Measurements from ENCODE around the gene CEP68.
A peak's percentile ranks its signal among the peaks of the same experiment; 100 is the strongest.
"Not testable (repeated sequence)": the region's sequence is repeated elsewhere in the genome, so short reads cannot be mapped to it uniquely, and the experiment has no call there.

Gene CEP68

GRCh38 chr2:65092791-65093190 is 36.6 kb downstream of the CEP68 start:
- no peak for DNase-seq

GRCh38 chr2:65093211-65093610 is 37.0 kb downstream of the CEP68 start:
- DNase-seq = no peak

GRCh38 chr2:65096948-65097347 is 40.7 kb downstream of the CEP68 start:
- DNase-seq = no peak

- no peak for DNase-seq
These were observed 41.6 kb downstream of the CEP68 start for GRCh38 chr2:65097844-65098243.

- DNase-seq = no peak
These were observed 42.5 kb downstream of the CEP68 start for GRCh38 chr2:65098741-65099140.

GRCh38 chr2:65101071-65101470 is 44.9 kb downstream of the CEP68 start:
- no peak for DNase-seq

GRCh38 chr2:65103013-65103715 is 46.9 kb downstream of the CEP68 start:
- no peak for DNase-seq

- no peak for DNase-seq
These were observed 51.3 kb downstream of the CEP68 start for GRCh38 chr2:65107530-65107929.

GRCh38 chr2:65108780-65109179 is 52.6 kb downstream of the CEP68 start:
- no peak for DNase-seq

- DNase-seq = no peak
These were observed 56.4 kb downstream of the CEP68 start for GRCh38 chr2:65112633-65113032.

GRCh38 chr2:65113229-65113628 is 57.0 kb downstream of the CEP68 start:
- DNase-seq = no peak

GRCh38 chr2:65113816-65114215 is 57.6 kb downstream of the CEP68 start:
- no peak for DNase-seq

- no peak for DNase-seq
These were observed 58.7 kb downstream of the CEP68 start for GRCh38 chr2:65114921-65115320.

GRCh38 chr2:65116645-65117044 is 60.4 kb downstream of the CEP68 start:
- no peak for DNase-seq

GRCh38 chr2:65120990-65121693 is 64.9 kb downstream of the CEP68 start:
- DNase-seq = no peak

- no peak for DNase-seq
These were observed 66.1 kb downstream of the CEP68 start for GRCh38 chr2:65122313-65122712.

GRCh38 chr2:65125457-65125856 is 69.2 kb downstream of the CEP68 start:
- DNase-seq = not testable (repeated sequence)

- DNase-seq = no peak
These were observed 72.3 kb downstream of the CEP68 start for GRCh38 chr2:65128297-65129190.

- DNase-seq = no peak
These were observed 73.1 kb downstream of the CEP68 start for GRCh38 chr2:65129286-65129825.

GRCh38 chr2:65129826-65130663 is 73.8 kb downstream of the CEP68 start, which contains the start of gene RAB1A:
TSS of gene RAB1A (minus strand) at chr2:65130106. CDS start at chr2:65129915, 191 bp downstream.
- DNase-seq = peak; percentile 99

GRCh38 chr2:65130664-65131175 is 74.5 kb downstream of the CEP68 start:
- no peak for DNase-seq

GRCh38 chr2:65132930-65133329 is 76.7 kb downstream of the CEP68 start:
- DNase-seq = not testable (repeated sequence)

Measured in NCI-H510A (cell line).